H1 (cell line): Measurements from ENCODE around the gene ACTR3C. TPM values are rescaled to one million over a fixed set of nuclear protein-coding genes. Genes with fewer than 3 reads are reported as not detected.

Experiments used
- CTCF ChIA-PET: fragments of 300-600 bp; sonication (Branson Sonifier 250); formaldehyde crosslinking; loops from one replicate; lab custom pipeline; 2021; ENCODE audit not compliant: partially characterized antibody; lab: Charles Lee
- POLR2A ChIA-PET: fragments of 300-600 bp; sonication (Branson Sonifier 250); formaldehyde crosslinking; loops from one replicate; lab custom pipeline; 2021; ENCODE audit warnings: inconsistent platforms; ENCODE audit not compliant: partially characterized antibody; lab: Charles Lee
- DNase-seq, 2 experiments: peaks; one replicate each; pipeline versions ENCODE4 v3.0.0 to v3.0.0-alpha.2; 2010 to 2022; ENCODE audit warnings: low spot score in 2 of 2, low read depth in 1 of 2, mixed read lengths in 1 of 2
- FAIRE-seq: peaks from 2 replicates; lab custom pipeline; 2011; peaks lifted over from hg19 to GRCh38; lab: Jason Lieb, UNC
- H2AFZ ChIP-seq: 2 replicates; pipeline ENCODE4 v1.8.1; 2012; ENCODE audit warnings: low read length, inconsistent platforms
- H2AK5ac ChIP-seq: 2 replicates; pipeline ENCODE4 v1.6.1; 2013; ENCODE audit warnings: low read depth, low read length
- H2BK120ac ChIP-seq: replicated peaks from 2 replicates; pipeline ENCODE3; 2013; ENCODE audit warnings: low read depth, low read length, inconsistent platforms
- H2BK12ac ChIP-seq: 2 replicates; pipeline ENCODE4 v1.6.1; 2013; ENCODE audit warnings: low read depth, low read length
- H2BK15ac ChIP-seq: 2 replicates; pipeline ENCODE4 v1.6.1; 2013; ENCODE audit warnings: low read length
- H2BK20ac ChIP-seq: 2 replicates; pipeline ENCODE4 v1.6.1; 2013; ENCODE audit warnings: low read length
- H2BK5ac ChIP-seq: 2 replicates; pipeline ENCODE4 v1.6.1; 2013; ENCODE audit warnings: low read depth, low read length
- H3K14ac ChIP-seq: 2 replicates; pipeline ENCODE4 v1.6.1; 2013; ENCODE audit warnings: inconsistent platforms; ENCODE audit not compliant: insufficient read length
- H3K18ac ChIP-seq: 2 replicates; pipeline ENCODE4 v1.6.1; 2013; ENCODE audit warnings: low read length; ENCODE audit errors: extremely low read depth
- H3K23ac ChIP-seq: 2 replicates; pipeline ENCODE4 v1.6.1; 2013; ENCODE audit warnings: inconsistent platforms; ENCODE audit not compliant: insufficient read length
- H3K23me2 ChIP-seq: 2 replicates; pipeline ENCODE4 v1.6.1; 2013; ENCODE audit warnings: low read depth, low read length
- H3K27ac ChIP-seq: 2 replicates; pipeline ENCODE4 v1.6.1; 2011; ENCODE audit warnings: low read depth, low read length, inconsistent platforms
- H3K27me3 ChIP-seq, 4 experiments: replicated peaks in 1 of 4; 1 replicate in 1 of 4; 2 replicates in 3 of 4; pipeline versions ENCODE4 v1.6.1 to v1.8.1; 2011 to 2013; ENCODE audit warnings: low read length in 3 of 4, mild to moderate bottlenecking in 3 of 4, inconsistent platforms in 2 of 4, mixed read lengths in 2 of 4, moderate library complexity in 1 of 4; ENCODE audit not compliant: control insufficient read depth in 3 of 4, insufficient read depth in 3 of 4; ENCODE audit errors: extremely low read depth in 1 of 4
- H3K36me3 ChIP-seq, 4 experiments: 2 replicates each; pipeline versions ENCODE4 v1.6.1 to v1.8.1; 2011 to 2013; ENCODE audit warnings: mild to moderate bottlenecking in 4 of 4, low read length in 3 of 4, moderate library complexity in 2 of 4, control low read depth in 1 of 4, inconsistent platforms in 1 of 4; ENCODE audit not compliant: insufficient read depth in 4 of 4, control insufficient read depth in 2 of 4
- H3K4ac ChIP-seq: replicated peaks from 2 replicates; pipeline ENCODE3; 2013; ENCODE audit warnings: low read length, low read depth, mixed read lengths, inconsistent platforms; ENCODE audit not compliant: insufficient read length
- H3K4me1 ChIP-seq, 4 experiments: replicated peaks in 1 of 4; 1 replicate in 1 of 4; 2 replicates in 3 of 4; pipeline versions ENCODE4 v1.6.1 to v1.8.1; 2011 to 2013; ENCODE audit warnings: low read length in 3 of 4, inconsistent platforms in 2 of 4, mixed read lengths in 1 of 4; ENCODE audit not compliant: insufficient read depth in 4 of 4, control insufficient read depth in 3 of 4
- H3K4me2 ChIP-seq, 2 experiments: 2 replicates each; pipeline versions ENCODE4 v1.6.1 to v1.8.1; 2011 to 2013; ENCODE audit warnings: low read depth in 2 of 2, low read length in 2 of 2, control low read depth in 1 of 2, inconsistent platforms in 1 of 2, mild to moderate bottlenecking in 1 of 2; ENCODE audit not compliant: insufficient read depth in 1 of 2
- H3K4me3 ChIP-seq, 4 experiments: fragments of 200-600, 300-600 bp in 1 of 4; sonication (generic), shearing (Covaris generic), sonication (Bioruptor Twin) in 1 of 4; 2 replicates each; pipeline versions ENCODE4 v1.5.1 to v1.8.1; 2011 to 2016; ENCODE audit warnings: low read length in 4 of 4, low read depth in 3 of 4, control low read depth in 2 of 4, inconsistent platforms in 2 of 4, mild to moderate bottlenecking in 2 of 4, mixed read lengths in 1 of 4, moderate library complexity in 1 of 4; ENCODE audit not compliant: insufficient read depth in 2 of 4; ENCODE audit errors: extremely low read depth in 1 of 4
- H3K56ac ChIP-seq: replicated peaks from 2 replicates; pipeline ENCODE3; 2013; ENCODE audit warnings: low read depth, mild to moderate bottlenecking, mixed read lengths, low read length, inconsistent platforms; ENCODE audit not compliant: insufficient read length
- H3K79me1 ChIP-seq: 2 replicates; pipeline ENCODE4 v1.6.1; 2013; ENCODE audit warnings: low read depth, low read length, control low read depth
- H3K79me2 ChIP-seq, 2 experiments: 2 replicates each; pipeline versions ENCODE4 v1.6.1 to v1.8.1; 2012 to 2013; ENCODE audit warnings: low read length in 2 of 2, mild to moderate bottlenecking in 2 of 2, inconsistent platforms in 1 of 2; ENCODE audit not compliant: insufficient read depth in 2 of 2, control insufficient read depth in 1 of 2
- H3K9ac ChIP-seq, 4 experiments: replicated peaks in 1 of 4; 1 replicate in 1 of 4; 2 replicates in 3 of 4; pipeline versions ENCODE4 v1.6.1 to v1.8.1; 2011 to 2013; ENCODE audit warnings: low read depth in 3 of 4, low read length in 3 of 4, control low read depth in 2 of 4, mild to moderate bottlenecking in 2 of 4, moderate library complexity in 2 of 4, inconsistent platforms in 1 of 4; ENCODE audit errors: extremely low read depth in 1 of 4
- H3K9me3 ChIP-seq, 2 experiments: 2 replicates each; pipeline versions ENCODE4 v1.6.1 to v1.8.1; 2012 to 2013; ENCODE audit warnings: mild to moderate bottlenecking in 2 of 2, moderate library complexity in 2 of 2, control low read depth in 1 of 2, inconsistent platforms in 1 of 2, low read depth in 1 of 2, low read length in 1 of 2, mixed read lengths in 1 of 2; ENCODE audit not compliant: insufficient read depth in 2 of 2
- H4K20me1 ChIP-seq, 2 experiments: replicated peaks in 1 of 2; 2 replicates each; pipeline versions ENCODE3 to v1.8.1; 2011 to 2013; ENCODE audit warnings: inconsistent platforms in 2 of 2, low read length in 2 of 2, mild to moderate bottlenecking in 1 of 2; ENCODE audit not compliant: insufficient read depth in 2 of 2, control insufficient read depth in 1 of 2
- H4K5ac ChIP-seq: 2 replicates; pipeline ENCODE4 v1.6.1; 2013; ENCODE audit warnings: low read length, low read depth, mixed read lengths, inconsistent platforms; ENCODE audit not compliant: insufficient read length
- H4K8ac ChIP-seq: 2 replicates; pipeline ENCODE4 v1.8.0; 2013; ENCODE audit warnings: mild to moderate bottlenecking, moderate library complexity, low read length, inconsistent platforms; ENCODE audit not compliant: insufficient read depth; ENCODE audit errors: extremely low read depth
- H4K91ac ChIP-seq: replicated peaks from 2 replicates; pipeline ENCODE3; 2013; ENCODE audit warnings: low read length, mixed read lengths, inconsistent platforms; ENCODE audit not compliant: insufficient read length
- BCL11A ChIP-seq, 2 experiments: IDR thresholded peaks; one replicate each; pipeline ENCODE4 v1.6.1; 2011; ENCODE audit warnings: low read depth in 2 of 2, low read length in 2 of 2, mild to moderate bottlenecking in 2 of 2
- CREB1 ChIP-seq: IDR thresholded peaks from 2 replicates; pipeline ENCODE4 v1.6.1; 2012; ENCODE audit warnings: inconsistent platforms
- EGR1 ChIP-seq: IDR thresholded peaks from 2 replicates; pipeline ENCODE4 v1.6.1; 2011; ENCODE audit warnings: low read depth, low read length, borderline replicate concordance
- KDM5A ChIP-seq: fragments of 200-600 bp; IDR thresholded peaks from 2 replicates; pipeline ENCODE4 v1.7.1; 2012; ENCODE audit warnings: mild to moderate bottlenecking, low read length, inconsistent platforms, mixed read lengths
- NANOG ChIP-seq: IDR thresholded peaks from 2 replicates; pipeline ENCODE4 v1.6.1; 2011; ENCODE audit warnings: low read length, low read depth, mild to moderate bottlenecking, inconsistent platforms; ENCODE audit not compliant: insufficient read depth, poor library complexity, severe bottlenecking
- NRF1 ChIP-seq: IDR thresholded peaks from 2 replicates; pipeline ENCODE4 v1.6.1; 2011; ENCODE audit warnings: mild to moderate bottlenecking, low read depth, low read length, improper control_type of control experiment
- PHF8 ChIP-seq: fragments of 200-600 bp; sonication (generic); conservative IDR thresholded peaks from 2 replicates; pipeline ENCODE4 v1.7.1; 2012; ENCODE audit warnings: low read depth, mild to moderate bottlenecking, inconsistent platforms, low read length, moderate library complexity
- WGBS, 2 experiments: shearing (Covaris generic) in 1 of 2; methylation state at CpG; one replicate each; pipeline versions ENCODE4 v1.1.6 to v1.1.7; 2013 to 2015; ENCODE audit warnings: low lambda C conversion rate in 2 of 2, mixed read lengths in 2 of 2, inconsistent platforms in 1 of 2, low coverage in 1 of 2, missing lambda C conversion rate in 1 of 2; ENCODE audit not compliant: insufficient replicate concordance in 2 of 2, insufficient coverage in 1 of 2, insufficient read length in 1 of 2; ENCODE audit errors: extremely low coverage in 1 of 2, missing lambda C conversion rate in 1 of 2; 5-methylcytosine and 5-hydroxymethylcytosine counted together
- polyA plus RNA-seq, 7 experiments: library from polyadenylated mRNA; depleted of rRNA in 3 of 7; stranded (reverse) in 5 of 7; unstranded in 2 of 7; fragments of >200 nt in 5 of 7; fragments of 200-250 nt in 2 of 7; gene quantifications; 1 replicate in 5 of 7; 2 replicates in 1 of 7; 4 replicates in 1 of 7; pipeline versions ENCODE4 v1.2.1 to v1.2.3, GENCODE V29; 2011 to 2013; ENCODE audit warnings: missing spikeins in 2 of 7, mixed read lengths in 2 of 7
- total RNA-seq: library from RNA; stranded (reverse); fragmentation: NEBNext Ultra II Directional; extraction: Animal tissue kit (Norgen Biotek cat#: 25700); gene quantifications from 2 replicates; pipeline ENCODE4 v1.2.1, GENCODE V29; 2021
- TF ChIP-seq, protein P1 (sequence below), 3 experiments: IDR thresholded peaks; 1 replicate in 2 of 3; 2 replicates in 1 of 3; pipeline versions ENCODE4 v1.5.1 to v1.6.1; 2011; ENCODE audit warnings: low read length in 3 of 3, mild to moderate bottlenecking in 3 of 3, inconsistent platforms in 2 of 3, low read depth in 1 of 3, moderate library complexity in 1 of 3; ENCODE audit not compliant: insufficient read depth in 1 of 3; ENCODE audit errors: control extremely low read depth in 1 of 3

Gene ACTR3C
- total and polyA plus RNA-seq, 2 of the 8 experiments (the other 6 are each of a cell fraction or from before 2014, with no cell fraction given): 1.5 TPM; not detected in 1

DNA sequence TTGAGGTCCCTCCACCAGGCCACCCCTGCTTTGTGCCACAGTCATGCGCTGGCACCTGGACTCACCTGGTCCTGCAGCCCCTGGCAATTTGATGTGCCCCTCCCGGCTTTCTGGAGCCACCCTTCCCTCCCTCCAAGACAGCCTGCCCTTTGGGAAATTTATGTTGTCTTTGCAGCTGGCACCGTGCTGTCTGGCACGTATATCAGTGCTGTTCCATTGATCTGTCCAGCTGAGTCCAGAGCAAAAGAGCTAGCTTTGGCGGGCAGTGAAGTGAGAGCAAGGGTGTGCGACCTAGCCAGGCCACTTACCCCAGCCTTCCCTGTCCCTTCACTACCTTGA is 12.4 kb upstream of the ACTR3C start:
- Histone ChIP-seq H3K4me3 (no peak overlapping the region; a peak in 1 of 8 replicates), H3K4me1 (peaks cover 11 to 57% (median 32%) of the 10 kb centered on the region in 4 experiments), H4K91ac (peak overlapping the region; percentile 22), H2BK20ac (peak overlapping the region; percentile 86), H3K79me1 (peaks cover 6% of the 10 kb centered on the region), H3K56ac (no peak overlapping the region), H4K8ac (no peak overlapping the region), H3K79me2 (peaks cover 0 to 21% of the 10 kb centered on the region in 2 experiments; a peak in 2 of 4 replicates), H3K23ac (no peak overlapping the region), H3K18ac (peak overlapping the region; percentile 26; the same call in 1 of the 2 replicates), H3K4ac (no peak overlapping the region), H2BK12ac (peak overlapping the region; percentile 99), H2BK5ac (peak overlapping the region; percentile 89), H3K4me2 (peak overlapping the region; percentile 3 to 52; a peak in 3 of 4 replicates), H3K27ac (peak overlapping the region; percentile 60; the same call in 1 of the 2 replicates), H3K9ac (peak overlapping the region in 1 of 4 experiments; percentile 55; a peak in 2 of 7 replicates), H4K5ac (peak overlapping the region; percentile 15), H3K14ac (no peak overlapping the region), H4K20me1 (peaks cover 9 to 18% of the 10 kb centered on the region in 2 experiments), H3K23me2 (peaks cover 9% of the 10 kb centered on the region), H3K36me3 (peaks cover 2 to 25% (median 10%) of the 10 kb centered on the region in 4 experiments; a peak in 6 of 8 replicates), H3K27me3 (peaks cover 0 to 3% (median 1%) of the 10 kb centered on the region in 4 experiments; a peak in 1 of 7 replicates), H2BK120ac (no peak overlapping the region), H2AK5ac (peak overlapping the region; percentile 99), H2AFZ (no peak overlapping the region), H2BK15ac (peak overlapping the region; percentile 36; the same call in 1 of the 2 replicates), H3K9me3 (no peaks in the 10 kb centered on the region)
- ChIA-PET CTCF (interaction anchor here (0.8 to 2.2 kb wide), 6 partner anchors 9 to 82 kb away, joined by 3 to 10 read pairs (median 3); no protein-coding TSS in a partner anchor), POLR2A (interaction anchor here (0.8 to 7.6 kb wide), 12 partner anchors 8 to 79 kb away, joined by 3 to 76 read pairs (median 5); partner anchors contain the start of gene REPIN1)
- 74% methylated on average over 6 of the region's 6 CpGs; no CpG with 5 or more reads in 1 of the 2 experiments for WGBS, 2 experiments
- DNase-seq (no peak), FAIRE-seq (no peak)
- no peak for TF ChIP-seq NRF1
- TF ChIP-seq KDM5A: no peak
- no peak for TF ChIP-seq BCL11A (IDR thresholded peaks at IDR 0.05; ENCODE audit: low read depth in 2 of 2, low read length in 2 of 2)
- TF ChIP-seq CREB1: no peak
- TF ChIP-seq PHF8: no peak
- no peak for TF ChIP-seq NANOG
- TF ChIP-seq EGR1: no peak
- TF ChIP-seq, protein P1, sequence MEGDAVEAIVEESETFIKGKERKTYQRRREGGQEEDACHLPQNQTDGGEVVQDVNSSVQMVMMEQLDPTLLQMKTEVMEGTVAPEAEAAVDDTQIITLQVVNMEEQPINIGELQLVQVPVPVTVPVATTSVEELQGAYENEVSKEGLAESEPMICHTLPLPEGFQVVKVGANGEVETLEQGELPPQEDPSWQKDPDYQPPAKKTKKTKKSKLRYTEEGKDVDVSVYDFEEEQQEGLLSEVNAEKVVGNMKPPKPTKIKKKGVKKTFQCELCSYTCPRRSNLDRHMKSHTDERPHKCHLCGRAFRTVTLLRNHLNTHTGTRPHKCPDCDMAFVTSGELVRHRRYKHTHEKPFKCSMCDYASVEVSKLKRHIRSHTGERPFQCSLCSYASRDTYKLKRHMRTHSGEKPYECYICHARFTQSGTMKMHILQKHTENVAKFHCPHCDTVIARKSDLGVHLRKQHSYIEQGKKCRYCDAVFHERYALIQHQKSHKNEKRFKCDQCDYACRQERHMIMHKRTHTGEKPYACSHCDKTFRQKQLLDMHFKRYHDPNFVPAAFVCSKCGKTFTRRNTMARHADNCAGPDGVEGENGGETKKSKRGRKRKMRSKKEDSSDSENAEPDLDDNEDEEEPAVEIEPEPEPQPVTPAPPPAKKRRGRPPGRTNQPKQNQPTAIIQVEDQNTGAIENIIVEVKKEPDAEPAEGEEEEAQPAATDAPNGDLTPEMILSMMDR (IDR thresholded peaks at IDR 0.05; ENCODE audit: control extremely low read depth in 1 of 3, insufficient read depth in 1 of 3, low read depth in 1 of 3, low read length in 3 of 3): no peak
